ENCODE results near the gene PEX14.

DNA sequence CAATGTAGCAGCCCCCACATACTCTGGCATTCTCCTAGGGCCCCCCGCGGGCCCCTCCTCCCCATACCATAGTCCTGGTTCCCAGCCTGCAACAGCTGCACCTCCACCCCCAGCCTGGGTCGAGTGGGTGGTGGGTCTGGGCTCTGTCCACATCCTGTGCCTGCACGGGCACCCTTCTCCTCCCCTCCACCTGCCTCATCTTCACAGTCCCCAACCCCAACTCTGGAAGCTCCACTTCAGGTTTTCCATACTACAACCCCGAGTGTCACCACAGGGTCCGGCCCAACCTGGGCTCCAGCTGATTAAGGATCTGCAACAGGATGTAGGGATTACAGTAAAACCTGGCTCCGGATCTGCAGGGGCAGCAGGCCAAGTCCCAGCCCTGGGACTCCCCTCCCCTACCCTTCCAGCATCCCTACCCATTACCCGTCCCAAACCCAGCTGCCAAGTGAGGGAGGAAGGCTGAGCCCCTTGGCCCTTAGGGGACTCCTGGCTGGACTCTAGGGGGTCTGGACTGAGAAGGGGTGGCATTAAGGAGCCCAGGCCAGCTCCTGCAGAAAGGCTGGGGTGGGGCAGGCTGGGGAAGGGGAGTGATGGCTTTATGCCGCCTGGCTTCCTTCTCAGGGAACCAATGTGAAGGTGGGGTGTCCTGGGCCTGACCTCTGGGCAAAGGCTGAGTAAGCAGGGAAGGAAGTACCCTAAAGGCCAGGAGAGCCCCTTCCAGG, 204.9 kb downstream of the PEX14 start:
- TF ChIP-seq EP300 (IDR thresholded peaks at IDR 0.05): no peak
- TF ChIP-seq, protein P1, sequence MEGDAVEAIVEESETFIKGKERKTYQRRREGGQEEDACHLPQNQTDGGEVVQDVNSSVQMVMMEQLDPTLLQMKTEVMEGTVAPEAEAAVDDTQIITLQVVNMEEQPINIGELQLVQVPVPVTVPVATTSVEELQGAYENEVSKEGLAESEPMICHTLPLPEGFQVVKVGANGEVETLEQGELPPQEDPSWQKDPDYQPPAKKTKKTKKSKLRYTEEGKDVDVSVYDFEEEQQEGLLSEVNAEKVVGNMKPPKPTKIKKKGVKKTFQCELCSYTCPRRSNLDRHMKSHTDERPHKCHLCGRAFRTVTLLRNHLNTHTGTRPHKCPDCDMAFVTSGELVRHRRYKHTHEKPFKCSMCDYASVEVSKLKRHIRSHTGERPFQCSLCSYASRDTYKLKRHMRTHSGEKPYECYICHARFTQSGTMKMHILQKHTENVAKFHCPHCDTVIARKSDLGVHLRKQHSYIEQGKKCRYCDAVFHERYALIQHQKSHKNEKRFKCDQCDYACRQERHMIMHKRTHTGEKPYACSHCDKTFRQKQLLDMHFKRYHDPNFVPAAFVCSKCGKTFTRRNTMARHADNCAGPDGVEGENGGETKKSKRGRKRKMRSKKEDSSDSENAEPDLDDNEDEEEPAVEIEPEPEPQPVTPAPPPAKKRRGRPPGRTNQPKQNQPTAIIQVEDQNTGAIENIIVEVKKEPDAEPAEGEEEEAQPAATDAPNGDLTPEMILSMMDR (IDR thresholded peaks at IDR 0.05): no peak
- TF ChIP-seq POLR2A (IDR thresholded peaks at IDR 0.05): no peak
- no peak for TF ChIP-seq POLR2AphosphoS5 (IDR thresholded peaks at IDR 0.05)
